Activated CD8-positive, alpha-beta memory T cell treated with anti-CD3 and anti-CD28 coated beads, Interleukin-2, amount 10 ng/mL, durations not matched to agents 7 days and 5 days (primary cell): ENCODE results near the gene HAL. TPM values are rescaled to one million over a fixed set of nuclear protein-coding genes. Genes with fewer than 3 reads are reported as not detected.

Experiments
- ATAC-seq: fragments of 150-1000 bp; cut with Tn5 transposase; one replicate; pipeline ENCODE4 v1.10.0; 2021; ENCODE audit warnings: moderate library complexity
- CTCF ChIA-PET: fragments of 350-600 bp; sonication (Branson Sonifier 250); formaldehyde crosslinking; loops from one replicate; lab custom pipeline; 2021; ENCODE audit warnings: antibody characterized with exemption; lab: Charles Lee
- DNase-seq: peaks from one replicate; pipeline ENCODE4 v3.0.0-alpha.2; 2020
- H3K27ac Mint-ChIP-seq: one replicate; pipeline ENCODE4 v1.8.0; 2021; ENCODE audit warnings: mild to moderate bottlenecking, mixed read lengths
- H3K27me3 Mint-ChIP-seq: one replicate; pipeline ENCODE4 v1.8.0; 2021; ENCODE audit warnings: mixed read lengths
- H3K36me3 Mint-ChIP-seq: one replicate; pipeline ENCODE4 v1.8.0; 2021; ENCODE audit warnings: mild to moderate bottlenecking, mixed read lengths
- H3K4me1 Mint-ChIP-seq: one replicate; pipeline ENCODE4 v1.8.0; 2021; ENCODE audit warnings: mixed read lengths
- H3K4me3 Mint-ChIP-seq: one replicate; pipeline ENCODE4 v1.8.0; 2021; ENCODE audit warnings: mild to moderate bottlenecking, moderate library complexity, mixed read lengths
- H3K9me3 Mint-ChIP-seq: one replicate; pipeline ENCODE4 v1.8.0; 2022; ENCODE audit warnings: low read depth, mixed read lengths
- total RNA-seq, 2 experiments: library from RNA; stranded (reverse); gene quantifications; one replicate each; pipeline ENCODE4 v1.2.3, GENCODE V29; 2021

The HAL gene
- total RNA-seq, 2 experiments from 2014 or later = 0.16 to 0.38 TPM

DNA sequence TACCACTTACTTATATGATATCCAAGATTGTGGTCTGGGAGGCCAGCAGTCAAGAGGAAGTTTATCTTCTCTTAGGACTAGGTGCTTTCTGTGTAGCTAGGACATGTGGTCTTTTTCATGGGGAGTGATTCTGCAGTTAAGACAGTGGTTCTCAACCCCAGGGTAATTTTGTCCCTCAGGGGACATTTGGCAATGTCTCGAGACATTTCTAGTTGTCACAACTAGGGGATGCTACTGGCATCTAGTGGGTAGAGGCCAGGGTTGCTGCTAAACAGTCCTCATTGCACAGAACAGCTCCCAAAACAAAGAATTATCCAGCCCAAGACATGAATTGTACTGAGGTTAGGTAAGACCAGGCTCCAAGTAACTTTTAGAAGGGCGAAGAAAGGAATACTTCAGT lies 33.0 kb downstream of the HAL start:
- DNase-seq (no peak), ATAC-seq (no peak)
- Mint-ChIP-seq H3K4me1 (no peaks in the 10 kb centered on the region), H3K9me3 (no peaks in the 10 kb centered on the region), H3K4me3 (no peak overlapping the region), H3K27me3 (no peaks in the 10 kb centered on the region), H3K27ac (no peak overlapping the region), H3K36me3 (no peaks in the 10 kb centered on the region)
- CTCF ChIA-PET = interaction anchor here (1.5 kb wide), 1 partner anchor 21 kb away, joined by 4 read pairs; the partner anchor contains the start of gene CCDC38

DNA sequence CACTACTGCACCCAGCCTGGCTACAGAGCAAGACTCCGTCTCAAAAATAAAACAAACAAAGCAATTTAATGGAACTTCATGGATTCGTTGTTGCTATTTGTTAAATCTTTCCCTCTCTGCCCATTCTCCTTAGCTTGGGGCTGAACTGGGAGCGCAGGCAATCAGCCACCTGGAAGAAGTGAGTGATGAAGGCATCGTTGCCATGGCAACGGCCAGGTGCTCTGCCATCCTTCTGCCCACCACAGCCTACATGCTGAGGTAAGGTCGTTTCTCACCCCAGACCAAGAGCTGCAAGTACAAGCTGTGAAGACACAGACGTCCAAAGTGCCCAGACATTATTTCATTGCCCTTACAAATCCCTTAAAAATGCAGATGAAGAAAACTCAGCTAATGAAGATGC lies 33.9 kb downstream of the HAL start:
- Mint-ChIP-seq H3K4me3 (no peak overlapping the region), H3K9me3 (no peaks in the 10 kb centered on the region), H3K27ac (no peak overlapping the region), H3K27me3 (no peaks in the 10 kb centered on the region), H3K36me3 (no peaks in the 10 kb centered on the region), H3K4me1 (no peaks in the 10 kb centered on the region)
- CTCF ChIA-PET = interaction anchor here (1.5 kb wide), 1 partner anchor 21 kb away, joined by 4 read pairs; the partner anchor contains the start of gene CCDC38
- no peak for ATAC-seq
- no peak for DNase-seq

DNA sequence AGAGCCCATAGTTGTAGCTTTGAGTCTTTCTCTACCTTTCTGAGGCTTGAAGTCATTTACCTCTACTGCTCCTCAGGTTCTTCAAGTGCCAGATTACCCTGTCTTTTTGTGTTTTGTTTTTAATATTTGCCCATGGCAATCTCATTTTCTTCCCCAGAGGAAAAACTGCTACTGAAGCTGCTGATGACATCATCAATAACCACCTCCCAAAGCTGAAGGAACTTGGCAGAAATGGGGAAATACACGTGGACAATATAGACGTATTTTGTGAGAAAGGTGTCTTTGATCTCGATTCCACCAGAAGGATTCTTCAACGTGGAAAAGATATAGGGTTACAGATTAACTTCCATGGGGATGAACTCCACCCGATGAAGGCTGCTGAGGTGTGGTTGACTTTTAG lies 35.9 kb downstream of the HAL start:
- Mint-ChIP-seq H3K4me1 (no peaks in the 10 kb centered on the region), H3K36me3 (no peaks in the 10 kb centered on the region), H3K9me3 (no peaks in the 10 kb centered on the region), H3K27ac (no peak overlapping the region), H3K27me3 (no peaks in the 10 kb centered on the region), H3K4me3 (no peak overlapping the region)
- DNase-seq (no peak), ATAC-seq (no peak)
- CTCF ChIA-PET = interaction anchor here (1.8 to 2.1 kb wide), 2 partner anchors 38 to 42 kb away, joined by 5 to 12 read pairs; no protein-coding TSS in a partner anchor

DNA sequence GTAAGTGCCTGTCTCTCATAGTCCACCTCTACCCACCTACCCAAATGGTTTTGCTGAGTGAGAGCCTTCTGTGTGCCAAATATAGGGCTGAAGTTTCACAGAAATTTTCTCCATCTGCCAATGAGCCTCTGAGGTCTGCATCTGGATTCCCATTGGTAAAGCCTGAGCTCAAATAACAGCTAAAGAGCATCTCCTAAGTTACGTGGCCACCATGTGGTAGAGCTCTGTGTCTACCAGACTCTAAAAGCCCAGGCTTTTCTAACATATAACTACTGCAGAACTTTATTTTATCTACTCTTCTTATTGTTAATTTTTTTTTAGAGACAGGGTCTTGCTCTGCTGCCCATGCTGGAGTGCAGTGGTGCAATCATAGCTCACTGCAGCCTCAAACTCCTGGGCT lies 37.0 kb downstream of the HAL start:
- Mint-ChIP-seq H3K27me3 (no peaks in the 10 kb centered on the region), H3K4me1 (no peaks in the 10 kb centered on the region), H3K36me3 (no peaks in the 10 kb centered on the region), H3K9me3 (no peaks in the 10 kb centered on the region), H3K4me3 (no peak overlapping the region), H3K27ac (no peak overlapping the region)
- no peak for ATAC-seq
- DNase-seq = no peak
- CTCF ChIA-PET = interaction anchor here (1.7 to 2.6 kb wide), 4 partner anchors 14 to 41 kb away, joined by 5 to 12 read pairs (median 8); partner anchors contain the start of genes AMDHD1 and CCDC38

DNA sequence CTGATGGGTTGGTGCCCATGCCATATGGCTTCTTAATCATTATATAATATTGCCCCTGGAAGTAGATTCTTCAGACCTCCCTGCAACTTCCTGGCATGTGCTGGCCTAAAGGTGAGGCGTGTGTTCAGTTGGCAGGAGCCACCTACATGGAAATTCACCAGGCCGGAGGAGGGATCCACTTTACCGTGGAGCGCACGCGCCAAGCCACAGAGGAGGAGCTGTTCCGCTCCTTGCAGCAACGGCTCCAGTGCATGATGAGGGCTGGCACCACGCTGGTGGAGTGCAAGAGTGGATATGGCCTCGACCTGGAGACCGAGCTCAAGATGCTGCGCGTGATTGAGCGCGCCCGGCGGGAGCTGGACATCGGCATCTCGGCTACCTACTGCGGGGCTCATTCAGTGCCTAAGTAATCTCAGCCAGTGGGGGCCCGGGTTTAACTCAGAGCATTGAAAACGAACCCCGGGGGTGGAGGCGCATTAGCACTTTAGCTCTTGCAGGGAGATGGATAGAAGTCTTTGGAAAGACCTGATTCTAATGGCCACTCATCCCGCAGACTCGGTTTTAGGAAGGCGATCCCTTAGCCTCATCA lies 39.5 kb downstream of the HAL start:
- H3K27ac Mint-ChIP-seq = no peak overlapping the region
- CTCF ChIA-PET = interaction anchor here (0.7 to 2.6 kb wide), 3 partner anchors 14 to 43 kb away, joined by 3 to 10 read pairs (median 4); partner anchors contain the start of genes AMDHD1 and CCDC38
- H3K4me3 Mint-ChIP-seq = no peak overlapping the region
- DNase-seq (no peak), ATAC-seq (no peak)
- no peaks in the 10 kb centered on the region for H3K36me3 Mint-ChIP-seq
- H3K27me3 Mint-ChIP-seq = peaks cover 4% of the 10 kb centered on the region
- no peaks in the 10 kb centered on the region for H3K4me1 Mint-ChIP-seq
- H3K9me3 Mint-ChIP-seq = no peaks in the 10 kb centered on the region

DNA sequence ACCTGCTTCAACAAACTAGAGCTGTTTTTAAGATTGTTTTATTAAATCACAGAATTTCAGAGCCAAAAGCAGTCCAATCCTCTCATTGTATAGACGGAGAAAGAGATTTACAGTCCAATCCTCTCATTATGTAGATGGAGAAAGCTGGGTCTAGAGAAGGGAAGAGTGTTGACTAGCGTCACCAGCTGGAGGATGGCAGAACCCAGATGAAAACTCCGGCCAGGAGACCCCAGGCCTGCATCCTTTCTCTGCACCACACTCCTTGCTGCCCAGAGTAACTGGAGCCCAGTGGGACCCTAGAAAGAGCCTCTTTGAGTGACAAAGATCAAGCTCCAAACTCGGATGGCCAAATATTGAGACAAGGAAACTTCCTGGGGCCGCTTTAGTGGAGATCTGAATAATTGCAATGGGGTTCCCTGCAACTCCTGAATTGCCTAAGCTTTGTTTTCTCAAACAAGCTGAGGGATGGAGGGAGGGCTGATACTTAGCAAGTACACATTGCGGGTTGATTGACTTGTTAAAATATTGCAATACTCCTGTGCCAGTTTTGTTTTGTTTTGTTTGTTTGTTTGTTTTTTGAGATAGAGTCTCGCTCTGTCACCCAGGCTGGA lies 40.5 kb downstream of the HAL start:
- Mint-ChIP-seq H3K9me3 (no peaks in the 10 kb centered on the region), H3K27ac (no peak overlapping the region), H3K4me1 (no peaks in the 10 kb centered on the region), H3K27me3 (peaks cover 12% of the 10 kb centered on the region), H3K36me3 (no peaks in the 10 kb centered on the region), H3K4me3 (no peak overlapping the region)
- CTCF ChIA-PET = no interaction called here
- ATAC-seq (no peak), DNase-seq (no peak)

DNA sequence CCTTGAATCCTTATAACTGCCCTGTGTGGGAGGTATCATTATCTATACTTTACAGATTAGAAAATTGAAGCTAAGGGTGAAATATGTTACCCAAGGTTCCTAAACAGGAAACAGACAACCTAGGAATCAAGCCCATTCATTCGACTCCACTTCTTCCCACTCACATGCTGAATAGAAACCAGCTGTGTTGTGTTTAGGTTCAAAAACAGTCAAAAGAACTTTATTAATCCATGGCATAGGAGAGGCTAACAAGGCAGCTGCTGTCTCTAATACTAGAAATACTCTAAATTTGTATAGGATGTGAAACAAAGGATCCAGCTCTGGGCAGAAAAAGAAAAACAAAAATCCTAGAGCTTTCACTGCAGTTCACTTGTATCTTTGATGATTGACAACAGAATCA lies 43.1 kb downstream of the HAL start:
- CTCF ChIA-PET = no interaction called here
- DNase-seq (no peak), ATAC-seq (no peak)
- Mint-ChIP-seq H3K9me3 (no peaks in the 10 kb centered on the region), H3K27ac (no peak overlapping the region), H3K4me3 (no peak overlapping the region), H3K36me3 (no peaks in the 10 kb centered on the region), H3K27me3 (peaks cover 17% of the 10 kb centered on the region), H3K4me1 (no peaks in the 10 kb centered on the region)

DNA sequence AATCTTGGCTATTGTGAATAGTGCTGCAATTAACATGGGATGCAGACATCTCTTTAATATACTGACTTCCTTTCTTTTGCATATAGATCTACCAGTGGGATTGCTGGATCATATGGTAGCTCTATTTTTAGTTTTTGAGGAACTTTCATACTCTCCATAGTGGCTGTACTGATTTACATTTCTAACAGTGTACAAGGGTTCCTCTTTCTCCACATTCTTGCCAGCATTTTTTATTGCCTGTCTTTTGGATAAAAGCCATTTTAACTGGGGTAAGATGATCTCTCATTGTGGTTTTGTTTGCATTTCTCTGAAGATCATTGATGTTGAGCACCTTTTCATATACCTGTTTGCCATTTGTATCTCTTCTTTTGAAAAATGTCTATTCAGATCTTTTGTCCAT lies 44.6 kb downstream of the HAL start:
- Mint-ChIP-seq H3K27ac (no peak overlapping the region), H3K27me3 (peaks cover 17% of the 10 kb centered on the region), H3K9me3 (no peaks in the 10 kb centered on the region), H3K36me3 (no peaks in the 10 kb centered on the region), H3K4me3 (no peak overlapping the region), H3K4me1 (no peaks in the 10 kb centered on the region)
- CTCF ChIA-PET = no interaction called here
- ATAC-seq = no peak
- DNase-seq = no peak

DNA sequence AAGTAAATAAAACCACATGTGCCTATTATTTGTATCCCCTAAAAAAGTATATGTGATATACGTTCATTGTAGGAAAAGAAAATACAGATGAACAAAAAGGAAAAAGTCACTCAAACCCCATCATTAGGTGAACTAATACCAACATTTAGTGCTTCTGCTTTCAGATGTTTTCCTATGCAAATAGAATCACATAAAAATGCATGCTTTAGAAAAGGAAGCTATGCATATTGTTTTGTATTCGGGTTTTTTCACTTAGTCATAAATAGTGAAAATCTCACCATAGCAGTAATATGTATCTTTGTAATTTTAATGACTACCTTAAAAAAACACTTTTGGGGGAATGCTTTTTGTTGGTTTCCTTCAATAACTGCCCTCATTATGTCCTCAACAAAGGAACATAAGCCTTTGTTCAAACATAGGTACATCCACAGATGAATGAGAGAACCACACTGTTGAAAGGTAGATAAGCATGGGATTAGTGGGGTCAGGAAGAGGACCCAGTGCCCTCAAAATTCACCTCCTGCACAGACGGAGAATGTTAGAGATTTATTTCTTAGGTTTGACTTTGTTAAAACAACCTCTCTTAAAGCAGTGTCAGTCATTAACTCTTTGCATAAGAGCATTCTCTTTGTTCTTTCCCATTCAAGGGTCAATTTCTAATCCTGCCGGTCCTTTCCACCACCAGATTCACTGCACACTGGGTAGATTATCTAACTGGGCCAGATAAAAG lies 46.5 kb downstream of the HAL start:
- DNase-seq = no peak
- no peak for ATAC-seq
- no peak overlapping the region for H3K4me3 Mint-ChIP-seq
- no peaks in the 10 kb centered on the region for H3K36me3 Mint-ChIP-seq
- no peak overlapping the region for H3K27ac Mint-ChIP-seq
- H3K27me3 Mint-ChIP-seq = peaks cover 17% of the 10 kb centered on the region
- no peaks in the 10 kb centered on the region for H3K9me3 Mint-ChIP-seq
- H3K4me1 Mint-ChIP-seq = no peaks in the 10 kb centered on the region
- CTCF ChIA-PET = no interaction called here

DNA sequence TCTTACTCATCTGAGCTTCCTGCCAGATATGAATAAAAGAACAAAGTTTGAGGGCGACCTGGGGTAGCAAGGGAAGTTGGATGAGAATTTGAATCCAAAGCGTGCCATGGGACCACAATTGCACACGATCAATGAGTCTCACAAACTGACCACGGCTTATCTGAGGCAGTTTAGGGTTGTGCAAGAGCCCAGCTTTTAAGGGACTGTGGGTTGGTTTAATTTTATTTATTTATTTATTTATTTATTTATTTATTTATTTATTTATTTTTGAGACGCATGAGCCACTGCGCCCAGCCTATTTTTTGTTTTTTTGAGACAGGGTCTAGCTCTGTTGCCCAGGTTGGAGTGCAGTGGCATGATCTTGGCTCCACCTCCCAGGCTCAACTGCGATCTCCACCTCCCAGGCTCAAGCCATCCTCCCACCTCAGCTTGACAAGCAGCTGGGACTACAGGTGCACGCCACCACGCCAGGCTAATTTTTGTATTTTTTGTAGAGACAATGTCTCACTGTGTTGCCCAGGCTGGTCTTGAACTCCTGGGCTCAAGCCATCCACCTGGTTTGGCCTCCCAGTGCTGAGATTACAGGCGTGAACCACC lies 51.9 kb downstream of the HAL start:
- ATAC-seq (no peak), DNase-seq (no peak)
- Mint-ChIP-seq H3K27ac (peak overlapping the region; percentile 72), H3K4me3 (peak overlapping the region; percentile 91), H3K9me3 (no peaks in the 10 kb centered on the region), H3K4me1 (peaks cover 11% of the 10 kb centered on the region), H3K27me3 (no peaks in the 10 kb centered on the region), H3K36me3 (no peaks in the 10 kb centered on the region)
- CTCF ChIA-PET = interaction anchor here (0.7 to 2.5 kb wide), 6 partner anchors 14 to 178 kb away, joined by 3 to 15 read pairs (median 4); partner anchors contain the start of gene LTA4H

DNA sequence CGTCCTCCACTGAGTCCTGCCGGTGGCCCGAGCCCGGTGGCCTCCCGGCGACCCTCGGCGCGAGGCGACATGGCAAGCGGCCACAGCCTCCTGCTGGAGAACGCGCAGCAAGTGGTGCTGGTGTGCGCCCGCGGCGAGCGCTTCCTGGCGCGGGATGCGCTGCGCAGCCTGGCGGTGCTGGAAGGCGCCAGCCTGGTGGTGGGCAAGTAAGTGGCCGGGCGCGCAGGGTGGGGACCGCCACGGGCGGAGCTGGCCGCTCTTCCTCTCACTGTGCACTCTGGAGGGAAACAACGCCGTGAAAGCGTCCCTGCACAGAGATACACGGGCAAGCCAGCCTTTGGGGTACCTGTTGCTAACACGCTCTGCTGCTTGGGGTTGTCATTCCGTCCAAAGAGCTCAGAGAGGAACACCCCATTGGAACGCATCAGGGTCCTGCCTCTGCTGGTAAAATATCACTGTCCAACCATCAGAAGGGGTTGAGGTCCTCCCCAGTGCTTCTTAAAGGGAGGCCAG lies 52.8 kb downstream of the HAL start, which contains the start of gene AMDHD1:
AMDHD1 (plus strand) TSS at position 2 of the 513 bp plus-strand sequence; CDS start at position 70, 68 bp downstream.
- no peaks in the 10 kb centered on the region for H3K36me3 Mint-ChIP-seq
- peak; percentile 77 for DNase-seq
- no peaks in the 10 kb centered on the region for H3K27me3 Mint-ChIP-seq
- peak within 1 kb of the TSS; percentile 91 for H3K4me3 Mint-ChIP-seq
- H3K9me3 Mint-ChIP-seq = no peaks in the 10 kb centered on the region
- H3K27ac Mint-ChIP-seq = peak within 1 kb of the TSS; percentile 85
- ATAC-seq = peak; percentile 77
- peaks cover 11% of the 10 kb centered on the region for H3K4me1 Mint-ChIP-seq
- CTCF ChIA-PET = interaction anchor here (0.7 to 2.5 kb wide), 5 partner anchors 15 to 179 kb away, joined by 3 to 15 read pairs (median 3); partner anchors contain the start of gene LTA4H

DNA sequence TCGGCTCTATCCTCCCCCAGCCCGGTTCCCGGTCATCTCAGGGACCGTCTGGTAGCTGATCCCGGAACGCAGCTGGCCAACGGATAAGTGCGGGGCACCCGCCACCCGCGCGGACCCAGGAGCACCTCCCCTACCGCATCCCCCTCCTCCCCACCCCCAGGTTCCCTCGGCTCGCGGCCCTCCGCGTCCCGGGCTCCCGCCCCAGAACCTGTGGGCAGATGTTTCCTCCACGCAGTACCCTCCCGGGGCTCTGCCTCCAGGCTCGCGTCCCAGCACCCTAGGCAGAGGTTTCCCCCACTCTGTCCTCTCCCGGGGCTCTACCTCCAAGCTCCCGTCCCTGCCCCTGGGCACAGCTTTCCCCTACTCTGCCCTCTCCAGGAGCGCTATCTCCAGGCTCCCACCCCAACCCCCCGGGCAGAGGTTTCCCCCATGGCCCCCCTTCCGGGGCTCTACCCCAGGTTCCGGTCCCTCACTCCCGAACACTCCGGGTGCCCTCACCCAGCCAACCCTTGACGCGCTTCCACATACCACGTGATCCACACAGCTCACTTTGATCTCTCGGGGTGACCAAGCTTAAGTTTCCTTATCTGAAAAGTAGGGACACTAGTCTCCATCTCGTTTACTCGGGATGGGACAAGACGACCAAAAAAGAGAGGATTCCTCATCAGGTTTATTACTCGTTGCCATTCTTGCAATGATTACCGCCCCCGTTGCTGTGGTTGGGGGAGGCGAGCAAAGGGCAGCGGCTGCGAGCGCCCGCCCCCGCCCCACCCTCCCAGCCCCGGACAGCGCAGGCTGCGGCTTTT lies 53.4 kb downstream of the HAL start, which contains the start of gene CCDC38:
CCDC38 (minus strand) TSS at position 91 of the 806 bp plus-strand sequence. CDS start 6,105 bp downstream, outside the sequence.
- ATAC-seq (peak; percentile 95), DNase-seq (peak; percentile 92)

More for the DNA sequence above, 53.4 kb downstream of the HAL start, which contains the start of gene CCDC38:
- peaks cover 11% of the 10 kb centered on the region for H3K4me1 Mint-ChIP-seq
- no peaks in the 10 kb centered on the region for H3K36me3 Mint-ChIP-seq
- H3K27ac Mint-ChIP-seq = peak within 1 kb of the TSS; percentile 85
- H3K9me3 Mint-ChIP-seq = no peaks in the 10 kb centered on the region
- CTCF ChIA-PET = interaction anchor here (1.2 to 2.5 kb wide), 8 partner anchors 11 to 273 kb away, joined by 3 to 15 read pairs (median 5); partner anchors contain the start of gene LTA4H
- peak within 1 kb of the TSS; percentile 91 for H3K4me3 Mint-ChIP-seq
- H3K27me3 Mint-ChIP-seq = peaks cover under 1% of the 10 kb centered on the region
